HEK293T (cell line): ENCODE data around the gene C16orf96.

Experiments
- BHLHE40 ChIP-seq: fragments of 450-650 bp; IDR thresholded peaks from 2 replicates; pipeline ENCODE4 v1.6.1; 2016; ENCODE audit warnings: mild to moderate bottlenecking, moderate library complexity, borderline replicate concordance
- CTBP1 ChIP-seq: fragments of 450-650 bp; IDR thresholded peaks from 2 replicates; pipeline ENCODE4 v1.6.1; 2016; ENCODE audit warnings: borderline replicate concordance
- FOXA1 ChIP-seq: fragments of 450-650 bp; IDR thresholded peaks from 2 replicates; pipeline ENCODE4 v1.6.1; 2016; ENCODE audit warnings: mild to moderate bottlenecking
- FOXM1 ChIP-seq: fragments of 450-650 bp; IDR thresholded peaks from 2 replicates; pipeline ENCODE4 v1.6.1; 2017; ENCODE audit warnings: mild to moderate bottlenecking, borderline replicate concordance
- HDGF ChIP-seq: fragments of 450-650 bp; IDR thresholded peaks from 2 replicates; pipeline ENCODE4 v1.6.1; 2017; ENCODE audit warnings: antibody characterized with exemption, borderline replicate concordance
- SUZ12 ChIP-seq: fragments of 450-650 bp; IDR thresholded peaks from 2 replicates; pipeline ENCODE4 v1.6.1; 2016; ENCODE audit warnings: mild to moderate bottlenecking
- TARDBP ChIP-seq: fragments of 450-650 bp; IDR thresholded peaks from 2 replicates; pipeline ENCODE4 v1.6.1; 2016
- ZNF384 ChIP-seq: fragments of 450-650 bp; IDR thresholded peaks from 2 replicates; pipeline ENCODE4 v1.6.1; 2016
- TF ChIP-seq, protein P1 (sequence below): fragments of 450-650 bp; IDR thresholded peaks from 2 replicates; pipeline ENCODE4 v1.6.1; 2016

DNA sequence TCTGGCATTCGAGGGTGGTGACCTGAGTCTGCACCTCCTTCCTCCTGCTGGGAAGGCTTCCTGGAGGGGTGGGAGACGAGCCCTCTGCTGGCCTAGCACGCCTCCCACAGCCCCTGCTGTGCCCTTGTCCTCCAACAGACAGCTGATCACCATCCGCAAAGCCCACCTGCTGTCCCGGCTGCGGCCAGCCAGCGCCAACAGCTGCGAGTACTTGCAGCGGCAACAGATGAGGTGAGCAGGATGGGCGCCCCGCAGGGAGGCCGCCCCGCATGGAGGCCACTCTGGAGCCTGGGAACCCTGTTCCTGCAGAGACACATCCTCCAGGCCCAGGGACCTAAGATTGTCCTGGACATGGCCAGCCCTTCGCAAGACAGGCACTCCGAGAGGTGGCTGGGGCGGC is 36.9 kb downstream of the C16orf96 start:
- TF ChIP-seq BHLHE40 (no peak), FOXM1 (no peak), SUZ12 (no peak), HDGF (no peak), FOXA1 (no peak), TARDBP (no peak), ZNF384 (no peak), CTBP1 (no peak)
- TF ChIP-seq, protein P1, sequence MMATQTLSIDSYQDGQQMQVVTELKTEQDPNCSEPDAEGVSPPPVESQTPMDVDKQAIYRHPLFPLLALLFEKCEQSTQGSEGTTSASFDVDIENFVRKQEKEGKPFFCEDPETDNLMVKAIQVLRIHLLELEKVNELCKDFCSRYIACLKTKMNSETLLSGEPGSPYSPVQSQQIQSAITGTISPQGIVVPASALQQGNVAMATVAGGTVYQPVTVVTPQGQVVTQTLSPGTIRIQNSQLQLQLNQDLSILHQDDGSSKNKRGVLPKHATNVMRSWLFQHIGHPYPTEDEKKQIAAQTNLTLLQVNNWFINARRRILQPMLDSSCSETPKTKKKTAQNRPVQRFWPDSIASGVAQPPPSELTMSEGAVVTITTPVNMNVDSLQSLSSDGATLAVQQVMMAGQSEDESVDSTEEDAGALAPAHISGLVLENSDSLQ: no peak
